ENCODE measurements around the gene HIPK1. TPM values are rescaled to one million over a fixed set of nuclear protein-coding genes. Genes with fewer than 3 reads are reported as not detected.
"Not testable (repeated sequence)": the region's sequence is repeated elsewhere in the genome, so short reads cannot be mapped to it uniquely, and the experiment has no call there.

The HIPK1 gene
- total RNA-seq, 2 experiments from 2014 or later = 42.2 to 50.3 TPM

DNA sequence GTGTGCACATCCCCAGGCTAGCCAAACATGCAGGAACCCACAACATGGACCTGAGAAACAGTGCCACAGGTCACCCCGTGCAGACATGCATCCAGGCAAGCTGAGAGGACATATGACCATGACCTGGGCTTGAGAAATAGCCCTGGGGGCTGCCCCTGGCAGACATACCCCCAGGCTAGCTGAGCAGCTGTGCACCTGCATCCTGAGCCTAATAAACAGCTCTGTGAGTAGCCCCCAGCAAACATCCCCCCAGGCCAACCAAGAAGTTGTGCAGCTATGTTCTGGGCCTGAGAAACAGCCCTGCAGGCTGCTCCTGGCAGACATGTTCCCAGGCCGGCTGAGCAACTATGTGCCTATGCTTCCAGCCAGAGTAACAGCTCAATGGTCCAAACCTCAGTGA, 64.6 kb downstream of the HIPK1 start:
- peaks cover 3% of the 10 kb centered on the region for H3K4me1 Mint-ChIP-seq
- H3K4me3 Mint-ChIP-seq = no peak overlapping the region
- no peak for ATAC-seq
- CTCF ChIA-PET = interaction anchor here (0.8 kb wide), 1 partner anchor 289 kb away, joined by 5 read pairs; no protein-coding TSS in a partner anchor
- H3K36me3 Mint-ChIP-seq (ENCODE audit: low read depth) = peaks cover 10% of the 10 kb centered on the region
- intact Hi-C loops (cut with DNase I, micrococcal nuclease) = no loop called here
- DNase-seq = no peak
- peaks cover 13% of the 10 kb centered on the region for H3K9me3 Mint-ChIP-seq (ENCODE audit: low read depth)
- no peak overlapping the region for H3K27ac Mint-ChIP-seq
- POLR2A ChIA-PET = no interaction called here
- peaks cover 5% of the 10 kb centered on the region for H3K27me3 Mint-ChIP-seq

- DNase-seq (no peak), ATAC-seq (no peak)
- ChIA-PET POLR2A (no interaction called here), CTCF (interaction anchor here (0.5 to 0.6 kb wide), 2 partner anchors 57 to 1827 kb away, joined by 4 read pairs; no protein-coding TSS in a partner anchor)
- no peak overlapping the region for H3K27ac Mint-ChIP-seq
- intact Hi-C loops (cut with DNase I, micrococcal nuclease) = no loop called here
- H3K9me3 Mint-ChIP-seq (ENCODE audit: low read depth) = peaks cover 13% of the 10 kb centered on the region
- peaks cover 5% of the 10 kb centered on the region for H3K27me3 Mint-ChIP-seq
- no peak overlapping the region for H3K4me3 Mint-ChIP-seq
- peaks cover 10% of the 10 kb centered on the region for H3K36me3 Mint-ChIP-seq (ENCODE audit: low read depth)
- peaks cover 3% of the 10 kb centered on the region for H3K4me1 Mint-ChIP-seq
Measured at GRCh38 chr1:113995382-113995781, 66.3 kb downstream of the HIPK1 start.

- POLR2A ChIA-PET = no interaction called here
- peaks cover 10% of the 10 kb centered on the region for H3K36me3 Mint-ChIP-seq (ENCODE audit: low read depth)
Measured at GRCh38 chr1:113998361-113998760, 69.2 kb downstream of the HIPK1 start.

DNA sequence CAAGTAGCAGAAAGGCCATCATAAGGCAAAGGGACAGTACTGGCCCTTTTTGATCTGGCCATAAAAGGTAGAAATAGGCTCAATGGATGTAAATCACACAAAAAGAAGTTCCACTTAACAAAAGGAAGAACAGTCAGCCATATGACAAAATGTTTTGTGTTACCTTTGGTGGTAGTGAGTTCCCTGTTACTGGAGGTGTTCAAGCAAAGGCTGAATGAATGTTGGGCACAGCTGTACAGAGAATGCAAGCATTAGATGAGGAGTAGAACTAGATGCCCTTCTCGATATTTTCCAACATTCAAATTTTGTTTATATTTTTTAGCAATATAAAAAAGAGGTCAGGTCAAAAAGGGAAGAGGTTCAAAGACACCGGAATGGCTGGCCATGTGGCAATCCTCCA, 70.1 kb downstream of the HIPK1 start:
- no peak for DNase-seq
- Mint-ChIP-seq H3K27ac (no peak overlapping the region), H3K27me3 (peaks cover 3% of the 10 kb centered on the region), H3K4me1 (peaks cover 3% of the 10 kb centered on the region), H3K9me3 (ENCODE audit: low read depth) (peaks cover 10% of the 10 kb centered on the region), H3K4me3 (no peak overlapping the region), H3K36me3 (ENCODE audit: low read depth) (peaks cover 10% of the 10 kb centered on the region)
- ChIA-PET POLR2A (no interaction called here), CTCF (interaction anchor here (1.1 kb wide), 1 partner anchor 9 kb away, joined by 4 read pairs; no protein-coding TSS in a partner anchor)
- intact Hi-C loops (cut with DNase I, micrococcal nuclease) = no loop called here
- ATAC-seq = no peak

More at GRCh38 chr1:113998361-113998760, 69.2 kb downstream of the HIPK1 start:
- ATAC-seq (no peak), DNase-seq (no peak)
- Mint-ChIP-seq H3K27ac (no peak overlapping the region), H3K9me3 (ENCODE audit: low read depth) (peaks cover 13% of the 10 kb centered on the region), H3K27me3 (peaks cover 3% of the 10 kb centered on the region), H3K4me1 (peaks cover 3% of the 10 kb centered on the region), H3K4me3 (no peak overlapping the region)
- intact Hi-C loops (cut with DNase I, micrococcal nuclease) = no loop called here
- CTCF ChIA-PET = interaction anchor here (0.5 to 1.4 kb wide), 4 partner anchors 8 to 112 kb away, joined by 3 to 4 read pairs (median 4); no protein-coding TSS in a partner anchor

- POLR2A ChIA-PET = no interaction called here
- Mint-ChIP-seq H3K27me3 (peaks cover 3% of the 10 kb centered on the region), H3K4me1 (peaks cover 3% of the 10 kb centered on the region), H3K27ac (no peak overlapping the region), H3K4me3 (no peak overlapping the region), H3K9me3 (ENCODE audit: low read depth) (peaks cover 6% of the 10 kb centered on the region), H3K36me3 (ENCODE audit: low read depth) (peaks cover 7% of the 10 kb centered on the region)
- intact Hi-C loops (cut with DNase I, micrococcal nuclease) = no loop called here
- no peak for DNase-seq
- ATAC-seq = no peak
- CTCF ChIA-PET = no interaction called here
Measured at GRCh38 chr1:113999799-114000198, 70.7 kb downstream of the HIPK1 start.

DNA sequence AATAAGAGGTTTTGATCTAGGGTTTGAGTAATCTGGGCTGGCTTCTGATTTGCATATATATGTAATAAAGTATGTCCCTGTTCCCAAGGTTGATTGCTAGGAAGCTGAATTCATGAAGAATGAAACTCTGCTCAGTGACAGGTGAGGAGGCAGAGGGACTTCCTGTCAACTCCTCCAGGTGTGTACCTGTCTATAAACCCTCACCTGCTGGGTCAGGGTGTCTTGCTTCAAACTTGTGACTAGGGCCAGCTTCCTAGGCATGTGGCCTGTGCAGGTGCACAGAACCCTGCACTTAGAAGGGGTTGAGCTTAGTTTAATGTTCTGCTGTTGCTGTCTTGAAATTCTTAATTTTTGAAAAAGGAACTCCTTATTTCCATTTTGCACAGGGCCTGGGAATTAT, 71.3 kb downstream of the HIPK1 start:
- no peak for ATAC-seq
- intact Hi-C loops (cut with DNase I, micrococcal nuclease) = no loop called here
- Mint-ChIP-seq H3K4me1 (peaks cover 3% of the 10 kb centered on the region), H3K9me3 (ENCODE audit: low read depth) (peaks cover 2% of the 10 kb centered on the region), H3K4me3 (no peak overlapping the region), H3K27me3 (peaks cover 3% of the 10 kb centered on the region), H3K27ac (no peak overlapping the region), H3K36me3 (ENCODE audit: low read depth) (peaks cover 3% of the 10 kb centered on the region)
- ChIA-PET CTCF (interaction anchor here (1.0 kb wide), 1 partner anchor 10 kb away, joined by 3 read pairs; no protein-coding TSS in a partner anchor), POLR2A (no interaction called here)
- no peak for DNase-seq

GRCh38 chr1:114002492-114003239, 73.5 kb downstream of the HIPK1 start:
- H3K9me3 Mint-ChIP-seq (ENCODE audit: low read depth) = no peaks in the 10 kb centered on the region
- intact Hi-C loops (cut with DNase I, micrococcal nuclease) = no loop called here
- peaks cover 4% of the 10 kb centered on the region for H3K27me3 Mint-ChIP-seq
- no peak overlapping the region for H3K4me3 Mint-ChIP-seq
- H3K27ac Mint-ChIP-seq = no peak overlapping the region
- H3K36me3 Mint-ChIP-seq (ENCODE audit: low read depth) = no peaks in the 10 kb centered on the region
- no peak for DNase-seq
- CTCF ChIA-PET = no interaction called here
- H3K4me1 Mint-ChIP-seq = peaks cover 3% of the 10 kb centered on the region
- POLR2A ChIA-PET = no interaction called here
- no peak for ATAC-seq

DNA sequence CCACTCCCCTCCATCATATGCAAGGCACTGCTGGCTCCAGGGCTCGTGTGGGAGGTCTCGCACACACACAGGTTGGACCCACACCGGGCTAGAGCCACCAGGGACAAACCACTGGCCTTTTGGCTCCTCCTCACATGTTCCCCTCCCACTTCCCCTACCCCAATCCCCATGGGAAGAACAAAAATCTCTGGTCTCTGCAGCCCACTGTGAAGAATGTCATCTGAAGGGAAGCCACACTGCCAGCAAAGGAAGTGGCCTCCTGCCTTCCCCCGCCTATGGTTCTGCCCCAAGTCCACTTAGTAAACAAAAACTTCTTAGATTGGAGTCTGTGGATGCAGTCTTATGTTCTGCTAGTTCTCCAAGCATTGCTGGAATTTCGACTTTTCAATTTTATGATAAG, 74.3 kb downstream of the HIPK1 start:
- ATAC-seq (no peak), DNase-seq (no peak)
- no peaks in the 10 kb centered on the region for H3K36me3 Mint-ChIP-seq (ENCODE audit: low read depth)
- H3K4me1 Mint-ChIP-seq = no peaks in the 10 kb centered on the region
- H3K27me3 Mint-ChIP-seq = peaks cover 2% of the 10 kb centered on the region
- ChIA-PET CTCF (no interaction called here), POLR2A (no interaction called here)
- H3K9me3 Mint-ChIP-seq (ENCODE audit: low read depth) = no peaks in the 10 kb centered on the region
- intact Hi-C loops (cut with DNase I, micrococcal nuclease) = no loop called here
- no peak overlapping the region for H3K27ac Mint-ChIP-seq
- H3K4me3 Mint-ChIP-seq = no peak overlapping the region

GRCh38 chr1:114006825-114007224, 77.7 kb downstream of the HIPK1 start:
- DNase-seq; H3K4me1 Mint-ChIP-seq; ATAC-seq; H3K36me3 Mint-ChIP-seq (ENCODE audit: low read depth); intact Hi-C loops (cut with DNase I, micrococcal nuclease); H3K27ac Mint-ChIP-seq; H3K4me3 Mint-ChIP-seq; H3K9me3 Mint-ChIP-seq (ENCODE audit: low read depth); H3K27me3 Mint-ChIP-seq: not testable (repeated sequence)
- ChIA-PET POLR2A (interaction anchor here (0.7 kb wide), 1 partner anchor 17 kb away, joined by 3 read pairs; no protein-coding TSS in a partner anchor), CTCF (interaction anchor here (0.6 kb wide), 1 partner anchor 147 kb away, joined by 3 read pairs; the partner anchor contains the start of gene SYT6)

DNA sequence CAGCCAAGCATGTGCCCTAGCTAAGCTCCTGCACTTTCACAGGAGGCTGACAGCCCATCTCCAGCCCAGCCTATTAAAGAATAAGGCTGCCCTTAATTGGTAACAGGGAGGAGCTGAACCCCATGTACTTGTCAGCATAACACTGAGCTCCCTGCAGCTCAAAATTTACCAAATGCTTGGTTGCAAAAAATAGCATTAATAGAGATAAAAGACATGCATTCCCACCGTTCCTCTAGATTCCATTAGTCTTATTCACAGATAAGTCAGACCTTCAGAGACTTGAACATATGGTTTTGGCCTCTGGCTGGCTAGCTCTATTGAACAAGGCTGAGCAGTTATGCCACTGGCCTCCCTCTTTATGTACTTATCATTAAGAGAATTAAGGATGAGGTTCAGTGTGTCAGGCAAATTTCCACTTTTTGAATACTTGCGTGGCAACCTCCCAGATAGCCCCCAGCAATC, 79.4 kb downstream of the HIPK1 start:
- ChIA-PET POLR2A (no interaction called here), CTCF (no interaction called here)
- DNase-seq (no peak), ATAC-seq (no peak)
- Mint-ChIP-seq H3K4me3 (no peak overlapping the region), H3K4me1 (no peaks in the 10 kb centered on the region), H3K27me3 (peaks cover 2% of the 10 kb centered on the region), H3K36me3 (ENCODE audit: low read depth) (no peaks in the 10 kb centered on the region), H3K27ac (no peak overlapping the region), H3K9me3 (ENCODE audit: low read depth) (no peaks in the 10 kb centered on the region)
- intact Hi-C loops (cut with DNase I, micrococcal nuclease) = no loop called here

GRCh38 chr1:114008993-114009392, 79.9 kb downstream of the HIPK1 start:
- Mint-ChIP-seq H3K9me3 (ENCODE audit: low read depth) (no peaks in the 10 kb centered on the region), H3K27ac (no peak overlapping the region), H3K4me1 (no peaks in the 10 kb centered on the region), H3K27me3 (peaks cover 2% of the 10 kb centered on the region), H3K4me3 (no peak overlapping the region), H3K36me3 (ENCODE audit: low read depth) (no peaks in the 10 kb centered on the region)
- CTCF ChIA-PET = interaction anchor here (0.9 kb wide), 1 partner anchor 9 kb away, joined by 3 read pairs; no protein-coding TSS in a partner anchor
- POLR2A ChIA-PET = no interaction called here
- ATAC-seq (no peak), DNase-seq (no peak)
- intact Hi-C loops (cut with DNase I, micrococcal nuclease) = no loop called here

DNA sequence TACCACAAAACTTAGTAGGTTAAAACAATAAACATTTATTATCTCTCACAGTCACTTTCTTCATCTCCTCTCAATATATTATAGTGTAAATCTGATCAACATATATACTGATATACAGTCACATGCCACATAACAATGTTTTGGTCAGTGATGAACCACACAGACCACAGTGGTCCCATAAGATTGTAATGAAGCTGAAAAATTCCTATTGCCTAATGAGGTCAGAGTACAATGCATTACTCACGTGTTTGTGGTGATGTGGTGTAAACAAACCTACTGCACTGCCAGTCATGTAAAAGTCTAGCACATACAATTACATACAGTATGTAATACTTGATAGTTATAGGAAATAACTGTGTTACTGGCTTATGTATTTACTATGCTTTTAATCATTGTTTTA, 80.3 kb downstream of the HIPK1 start:
- intact Hi-C loops (cut with DNase I, micrococcal nuclease) = no loop called here
- H3K9me3 Mint-ChIP-seq (ENCODE audit: low read depth) = no peaks in the 10 kb centered on the region
- ATAC-seq (no peak), DNase-seq (no peak)
- H3K36me3 Mint-ChIP-seq (ENCODE audit: low read depth) = no peaks in the 10 kb centered on the region
- ChIA-PET CTCF (interaction anchor here (0.9 kb wide), 1 partner anchor 9 kb away, joined by 3 read pairs; no protein-coding TSS in a partner anchor), POLR2A (no interaction called here)
- H3K27me3 Mint-ChIP-seq = peaks cover 2% of the 10 kb centered on the region
- no peaks in the 10 kb centered on the region for H3K4me1 Mint-ChIP-seq
- no peak overlapping the region for H3K4me3 Mint-ChIP-seq
- no peak overlapping the region for H3K27ac Mint-ChIP-seq

Data from activated CD4-positive, alpha-beta T cell treated with anti-CD3 and anti-CD28 coated beads for 36 hours (primary cell).